Endodermal cell (in vitro differentiated cells): Measurements from ENCODE around the gene AVP. TPM values are rescaled to one million over a fixed set of nuclear protein-coding genes. Genes with fewer than 3 reads are reported as not detected.

Experiments used
- DNase-seq: peaks from one replicate; pipeline ENCODE4 v3.0.0-alpha.2; 2017
- H3K27ac ChIP-seq: 2 replicates; pipeline ENCODE4 v1.5.1; 2013; ENCODE audit warnings: mild to moderate bottlenecking, low read depth, low read length, moderate library complexity
- H3K27me3 ChIP-seq: 2 replicates; pipeline ENCODE4 v1.6.1; 2013; ENCODE audit warnings: mild to moderate bottlenecking, low read length, moderate library complexity; ENCODE audit not compliant: insufficient read depth, control insufficient read depth, poor library complexity, severe bottlenecking
- H3K36me3 ChIP-seq: 2 replicates; pipeline ENCODE4 v1.7.0; 2013; ENCODE audit warnings: mild to moderate bottlenecking, low read length, moderate library complexity; ENCODE audit not compliant: control insufficient read depth, insufficient read depth
- H3K4me1 ChIP-seq: one replicate; pipeline ENCODE4 v1.7.0; 2013; ENCODE audit warnings: low read length; ENCODE audit not compliant: control insufficient read depth, insufficient read depth
- H3K4me3 ChIP-seq: 2 replicates; pipeline ENCODE4 v1.5.1; 2013; ENCODE audit warnings: mild to moderate bottlenecking, low read length, moderate library complexity
- H3K9ac ChIP-seq: 2 replicates; pipeline ENCODE4 v1.6.1; 2013; ENCODE audit warnings: mild to moderate bottlenecking, low read length, moderate library complexity; ENCODE audit not compliant: poor library complexity, severe bottlenecking; ENCODE audit errors: extremely low read depth
- H3K9me3 ChIP-seq: 2 replicates; pipeline ENCODE4 v1.6.1; 2013; ENCODE audit warnings: mild to moderate bottlenecking, low read length, moderate library complexity; ENCODE audit not compliant: control insufficient read depth
- H3K27ac Mint-ChIP-seq: 2 replicates; pipeline ENCODE4 v1.8.0; 2020; ENCODE audit warnings: mixed read lengths
- H3K27me3 Mint-ChIP-seq: 2 replicates; pipeline ENCODE4 v1.8.0; 2021; ENCODE audit warnings: mild to moderate bottlenecking, mixed read lengths; ENCODE audit not compliant: insufficient read depth
- H3K36me3 Mint-ChIP-seq: 2 replicates; pipeline ENCODE4 v1.8.0; 2020; ENCODE audit warnings: low read depth, mixed read lengths
- H3K4me1 Mint-ChIP-seq: 2 replicates; pipeline ENCODE4 v1.8.0; 2020; ENCODE audit warnings: mixed read lengths
- H3K4me3 Mint-ChIP-seq: 2 replicates; pipeline ENCODE4 v1.8.0; 2020; ENCODE audit warnings: mild to moderate bottlenecking, moderate library complexity, mixed read lengths
- H3K9me3 Mint-ChIP-seq: 2 replicates; pipeline ENCODE4 v1.8.0; 2020; ENCODE audit warnings: mild to moderate bottlenecking, mixed read lengths
- WGBS, 2 experiments: methylation state at CpG; one replicate each; pipeline versions ENCODE4 v1.1.5 to v1.1.7; 2013; ENCODE audit warnings: missing lambda C conversion rate in 2 of 2, mixed read lengths in 1 of 2; ENCODE audit not compliant: insufficient coverage in 1 of 2, insufficient read length in 1 of 2; 5-methylcytosine and 5-hydroxymethylcytosine counted together
- total RNA-seq, 2 donors: library from RNA; stranded (reverse); fragmentation: NEBNext Ultra II Directional in 1 of 2; extraction: Animal tissue kit (Norgen Biotek cat#: 25700) in 1 of 2; gene quantifications; 2 replicates in 1 of 2; 3 replicates in 1 of 2; pipeline ENCODE4 v1.2.1, GENCODE V29; 2021
- TF ChIP-seq, protein P1 (sequence below): fragments of 200-600 bp; sonication (generic); conservative IDR thresholded peaks from 2 replicates; pipeline ENCODE4 v1.5.0; 2021; ENCODE audit warnings: antibody characterized with exemption, mild to moderate bottlenecking

AVP gene
- total RNA-seq, 2 donors from 2014 or later, result not detected

DNA sequence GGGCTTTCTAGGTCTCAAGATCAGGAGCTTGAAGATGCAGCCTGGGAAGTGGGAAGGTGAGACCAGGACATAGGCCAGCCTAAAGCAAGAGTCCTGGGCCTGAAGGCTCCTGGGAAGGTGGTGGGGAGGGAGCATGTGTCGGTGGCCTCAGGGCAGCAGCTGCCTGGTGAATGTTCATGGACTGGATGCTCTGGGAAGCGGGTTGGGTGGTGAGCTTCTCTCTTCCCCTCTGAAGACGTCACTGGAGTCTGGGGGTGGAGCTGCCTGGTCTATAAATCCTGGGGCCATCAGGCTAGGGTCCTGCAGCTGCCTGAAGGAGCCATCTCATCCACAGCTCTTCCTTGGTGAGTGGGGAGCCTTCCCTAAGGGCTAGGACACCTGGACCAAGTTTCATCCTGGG is 41.2 kb downstream of the AVP start, which contains the start of gene GNRH2:
Gene GNRH2 (plus strand): TSS at position 301 of the 400 bp plus-strand sequence. CDS start 793 bp downstream, outside the sequence.
- H3K27ac Mint-ChIP-seq, result no peak within 1 kb of the TSS
- Histone ChIP-seq H3K4me1 (peaks cover 11% of the 10 kb centered on the region), H3K36me3 (peaks cover 33% of the 10 kb centered on the region), H3K9me3 (no peaks in the 10 kb centered on the region), H3K9ac (no peak within 1 kb of the TSS), H3K4me3 (no peak within 1 kb of the TSS), H3K27ac (no peak within 1 kb of the TSS), H3K27me3 (no peaks in the 10 kb centered on the region)
- DNase-seq, result no peak
- 93 to 100% methylated on average over 1 to 3 of the region's 3 CpGs for WGBS, 2 experiments
- H3K4me1 Mint-ChIP-seq, result peaks cover 29% of the 10 kb centered on the region
- no peak within 1 kb of the TSS for H3K4me3 Mint-ChIP-seq
- TF ChIP-seq, protein P1, sequence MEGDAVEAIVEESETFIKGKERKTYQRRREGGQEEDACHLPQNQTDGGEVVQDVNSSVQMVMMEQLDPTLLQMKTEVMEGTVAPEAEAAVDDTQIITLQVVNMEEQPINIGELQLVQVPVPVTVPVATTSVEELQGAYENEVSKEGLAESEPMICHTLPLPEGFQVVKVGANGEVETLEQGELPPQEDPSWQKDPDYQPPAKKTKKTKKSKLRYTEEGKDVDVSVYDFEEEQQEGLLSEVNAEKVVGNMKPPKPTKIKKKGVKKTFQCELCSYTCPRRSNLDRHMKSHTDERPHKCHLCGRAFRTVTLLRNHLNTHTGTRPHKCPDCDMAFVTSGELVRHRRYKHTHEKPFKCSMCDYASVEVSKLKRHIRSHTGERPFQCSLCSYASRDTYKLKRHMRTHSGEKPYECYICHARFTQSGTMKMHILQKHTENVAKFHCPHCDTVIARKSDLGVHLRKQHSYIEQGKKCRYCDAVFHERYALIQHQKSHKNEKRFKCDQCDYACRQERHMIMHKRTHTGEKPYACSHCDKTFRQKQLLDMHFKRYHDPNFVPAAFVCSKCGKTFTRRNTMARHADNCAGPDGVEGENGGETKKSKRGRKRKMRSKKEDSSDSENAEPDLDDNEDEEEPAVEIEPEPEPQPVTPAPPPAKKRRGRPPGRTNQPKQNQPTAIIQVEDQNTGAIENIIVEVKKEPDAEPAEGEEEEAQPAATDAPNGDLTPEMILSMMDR, result no peak
- peaks cover 38% of the 10 kb centered on the region for H3K36me3 Mint-ChIP-seq
- H3K27me3 Mint-ChIP-seq, result no peaks in the 10 kb centered on the region
- H3K9me3 Mint-ChIP-seq, result no peaks in the 10 kb centered on the region

DNA sequence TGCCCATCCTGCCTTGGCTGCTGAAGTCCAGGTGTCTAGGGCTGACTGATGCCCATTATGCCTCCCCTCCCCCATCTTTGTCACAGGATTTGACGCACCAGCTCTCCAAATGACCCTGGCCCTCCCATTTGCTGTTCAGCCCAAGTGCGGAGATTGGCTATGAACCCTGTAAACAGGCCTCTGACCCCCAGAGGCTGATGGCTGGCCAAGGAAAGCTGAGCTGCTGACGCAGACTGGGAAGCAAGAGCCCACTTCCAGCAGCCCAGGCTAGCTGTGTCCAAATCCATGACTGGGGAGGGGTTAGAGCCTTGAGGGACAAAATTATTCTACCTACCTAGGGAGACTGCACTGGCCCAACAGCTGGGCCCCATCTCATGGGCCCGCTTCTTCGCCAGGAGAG is 41.9 kb downstream of the AVP start:
- WGBS, 2 experiments, result 93% methylated on average over 5 of the region's 5 CpGs; no CpG with 5 or more reads in 1 of the 2 experiments
- H3K27me3 Mint-ChIP-seq, result no peaks in the 10 kb centered on the region
- peaks cover 33% of the 10 kb centered on the region for H3K36me3 Mint-ChIP-seq
- Histone ChIP-seq H3K36me3 (peaks cover 33% of the 10 kb centered on the region), H3K9me3 (no peaks in the 10 kb centered on the region), H3K27me3 (no peaks in the 10 kb centered on the region), H3K9ac (no peak overlapping the region), H3K27ac (no peak overlapping the region), H3K4me1 (peaks cover 13% of the 10 kb centered on the region), H3K4me3 (no peak overlapping the region)
- no peak overlapping the region for H3K4me3 Mint-ChIP-seq
- no peaks in the 10 kb centered on the region for H3K9me3 Mint-ChIP-seq
- no peak for DNase-seq
- TF ChIP-seq, protein P1, result no peak
- no peak overlapping the region for H3K27ac Mint-ChIP-seq
- H3K4me1 Mint-ChIP-seq, result peaks cover 29% of the 10 kb centered on the region

- TF ChIP-seq, protein P1, result no peak
- peaks cover 31% of the 10 kb centered on the region for H3K36me3 Mint-ChIP-seq
- no peaks in the 10 kb centered on the region for H3K27me3 ChIP-seq
- peaks cover 37% of the 10 kb centered on the region for H3K36me3 ChIP-seq
- DNase-seq, result no peak
- H3K4me1 Mint-ChIP-seq, result peaks cover 27% of the 10 kb centered on the region
- no peaks in the 10 kb centered on the region for H3K9me3 ChIP-seq
- H3K27me3 Mint-ChIP-seq, result no peaks in the 10 kb centered on the region
- H3K27ac Mint-ChIP-seq, result peak overlapping the region; percentile 69
- no peak overlapping the region for H3K4me3 Mint-ChIP-seq
- H3K4me3 ChIP-seq, result no peak overlapping the region
- H3K9ac ChIP-seq, result no peak overlapping the region
- peaks cover 13% of the 10 kb centered on the region for H3K4me1 ChIP-seq
- peak overlapping the region; percentile 21 for H3K27ac ChIP-seq
- H3K9me3 Mint-ChIP-seq, result no peaks in the 10 kb centered on the region
- WGBS, 2 experiments, result 80 to 84% methylated on average over 10 of the region's 10 CpGs
Observed at GRCh38 chr20:3041854-3042409, 42.6 kb downstream of the AVP start.
